K562 (cell line): ENCODE measurements around the gene TANGO6. TPM values are rescaled to one million over a fixed set of nuclear protein-coding genes. Genes with fewer than 3 reads are reported as not detected.
A peak's percentile ranks its signal among the peaks of the same experiment; 100 is the strongest.

ENCODE experiments used
- ATAC-seq: fragments of 200-7000 bp; cut with Tn5 transposase; 3 replicates; pipeline ENCODE4 v1.9.1; 2020; ENCODE audit warnings: moderate library complexity
- BruUV-seq: library from RNA; stranded (reverse); fragments of 400-500 nt; replicated peaks from 2 replicates; lab custom pipeline; 2021; lab: Mats Ljungman, UMichigan
- CTCF ChIA-PET: fragments of 300-600 bp; formaldehyde crosslinking; extraction: SDS; loops from one replicate; lab custom pipeline; 2021; ENCODE audit warnings: low intra/inter-chr PET ratio; lab: Yijun Ruan, JAX
- POLR2A ChIA-PET: fragments of 300-600, 350-650 bp; sonication (Branson Sonifier 250); formaldehyde crosslinking; extraction: SDS; loops from one replicate; lab custom pipeline; 2021; ENCODE audit warnings: antibody characterized with exemption, inconsistent platforms; lab: Yijun Ruan, JAX
- DNase-seq, 4 experiments: peaks; one replicate each; pipeline versions ENCODE4 v3.0.0 to v3.0.0-alpha.2; 2011 to 2018; ENCODE audit warnings: low spot score in 3 of 4, mixed read lengths in 3 of 4; ENCODE audit errors: extremely low read depth in 1 of 4
- FAIRE-seq: peaks from 2 replicates; lab custom pipeline; 2011; peaks lifted over from hg19 to GRCh38; lab: Jason Lieb, UNC
- H2AFZ ChIP-seq: 2 replicates; pipeline ENCODE4 v1.6.0; 2011; ENCODE audit warnings: low read depth, low read length, control low read depth, inconsistent platforms
- H3K27ac ChIP-seq: fragments of 200-600 bp; 3 replicates; pipeline ENCODE4 v1.8.0; 2011; ENCODE audit warnings: low read depth, mild to moderate bottlenecking, control low read depth, inconsistent platforms, low read length, moderate library complexity, mixed read lengths; ENCODE audit errors: extremely low read depth
- H3K27me3 ChIP-seq, 2 experiments: fragments of 300-600 bp in 1 of 2; 2 replicates in 1 of 2; 3 replicates in 1 of 2; pipeline versions ENCODE4 v1.6.0 to v1.8.0; 2011; ENCODE audit warnings: inconsistent platforms in 2 of 2, low read length in 2 of 2, mild to moderate bottlenecking in 1 of 2, mixed read lengths in 1 of 2, moderate library complexity in 1 of 2; ENCODE audit not compliant: control insufficient read depth in 2 of 2, insufficient read depth in 2 of 2
- H3K36me3 ChIP-seq: fragments of 300-600 bp; 3 replicates; pipeline ENCODE4 v1.8.0; 2011; ENCODE audit warnings: mild to moderate bottlenecking, low read length, inconsistent platforms; ENCODE audit not compliant: control insufficient read depth, insufficient read depth
- H3K4me1 ChIP-seq, 2 experiments: fragments of 200-600 bp in 1 of 2; replicated peaks in 1 of 2; 2 replicates in 1 of 2; 3 replicates in 1 of 2; pipeline versions ENCODE4 v1.5.1 to v1.8.0; 2011; ENCODE audit warnings: inconsistent platforms in 2 of 2, low read length in 2 of 2, mild to moderate bottlenecking in 1 of 2, mixed read lengths in 1 of 2, moderate library complexity in 1 of 2; ENCODE audit not compliant: control insufficient read depth in 2 of 2, insufficient read depth in 2 of 2
- H3K4me2 ChIP-seq: 2 replicates; pipeline ENCODE4 v1.6.1; 2011; ENCODE audit warnings: low read length, control low read depth, inconsistent platforms, mixed read lengths; ENCODE audit not compliant: insufficient read depth
- H3K4me3 ChIP-seq: fragments of 200-600 bp; sonication (generic), shearing (Covaris generic); 2 replicates; pipeline ENCODE4 v1.5.1; 2016; ENCODE audit warnings: control low read depth, inconsistent platforms
- H3K79me2 ChIP-seq: fragments of 200-600 bp; 3 replicates; pipeline ENCODE4 v1.8.0; 2011; ENCODE audit warnings: low read length, inconsistent platforms; ENCODE audit not compliant: control insufficient read depth, insufficient read depth
- H3K9ac ChIP-seq, 2 experiments: 2 replicates each; pipeline versions ENCODE4 v1.6.0 to v1.6.1; 2011; ENCODE audit warnings: low read depth in 2 of 2, low read length in 2 of 2, control low read depth in 1 of 2, inconsistent platforms in 1 of 2, mild to moderate bottlenecking in 1 of 2, mixed read lengths in 1 of 2; ENCODE audit not compliant: insufficient read depth in 1 of 2
- H3K9me1 ChIP-seq: one replicate; pipeline ENCODE4 v1.6.0; 2011; ENCODE audit warnings: inconsistent platforms, mild to moderate bottlenecking, low read length, moderate library complexity; ENCODE audit not compliant: control insufficient read depth, insufficient read depth
- H3K9me3 ChIP-seq: replicated peaks from 2 replicates; pipeline ENCODE4 v1.5.1; 2011; ENCODE audit warnings: low read depth, low read length, inconsistent platforms; ENCODE audit not compliant: control insufficient read depth, insufficient read depth
- H4K20me1 ChIP-seq: replicated peaks from 2 replicates; pipeline ENCODE4 v1.6.1; 2011; ENCODE audit warnings: low read length, inconsistent platforms, mixed read lengths; ENCODE audit not compliant: control insufficient read depth, insufficient read depth
- CBFB ChIP-seq: sonication (generic); formaldehyde crosslinking; IDR thresholded peaks from 2 replicates; pipeline ENCODE4 v1.4.0; 2020; ENCODE audit warnings: mild to moderate bottlenecking, missing genetic modification reagents
- CBX5 ChIP-seq: IDR thresholded peaks from 2 replicates; pipeline ENCODE4 v1.6.1; 2014; ENCODE audit warnings: low read depth, borderline replicate concordance
- CEBPB ChIP-seq: fragments of 450-650 bp; IDR thresholded peaks from 2 replicates; pipeline ENCODE4 v1.6.1; 2016; ENCODE audit warnings: missing genetic modification characterization, missing compliant biosample characterization
- FOXA3 ChIP-seq, 2 experiments: fragments of 450-650 bp in 1 of 2; sonication (generic) in 1 of 2; formaldehyde crosslinking; IDR thresholded peaks in 1 of 2; conservative IDR thresholded peaks in 1 of 2; 2 replicates each; pipeline versions ENCODE4 v1.4.0 to v1.8.0; 2020 to 2022; ENCODE audit warnings: mild to moderate bottlenecking in 2 of 2, missing genetic modification reagents in 1 of 2
- IFI16 ChIP-seq: fragments of 250-450 bp; sonication (Bioruptor Pico); IDR thresholded peaks from 2 replicates; pipeline ENCODE4 v2.1.2; 2022; ENCODE audit warnings: mild to moderate bottlenecking, inconsistent platforms
- NUFIP1 ChIP-seq: fragments of 450-650 bp; IDR thresholded peaks from 2 replicates; pipeline ENCODE4 v1.6.1; 2018; ENCODE audit not compliant: partially characterized antibody
- whole genome bisulfite sequencing: fragments of 100-300 bp; shearing (Covaris generic); methylation state at CpG from one replicate; pipeline ENCODE4 v1.1.6; 2016; ENCODE audit warnings: low coverage, mixed read lengths; ENCODE audit not compliant: insufficient coverage; ENCODE audit errors: missing lambda C conversion rate; 5-methylcytosine and 5-hydroxymethylcytosine counted together
- in situ Hi-C: fragments of 300-500 bp; cut with MboI; formaldehyde crosslinking; loops from 4 replicates; pipeline ENCODE4 v1.15.0; 2018; ENCODE audit warnings: inconsistent platforms, mixed read lengths
- intact Hi-C: fragments of 100-400 bp; cut with micrococcal nuclease; formaldehyde crosslinking; loops from 2 replicates; pipeline ENCODE4 v1.14.2; 2022
- polyA plus RNA-seq, 8 experiments: library from polyadenylated mRNA; depleted of rRNA in 4 of 8; stranded (reverse) in 5 of 8; unstranded in 3 of 8; fragments of >200 nt; fragmentation: Nextera tagmentation in 2 of 8; fragmentation: Illumina TruSeq in 1 of 8; extraction: Ambion mirVana in 2 of 8; extraction: Trizol in 1 of 8; gene quantifications; 2 replicates each; pipeline versions ENCODE4 v1.2.1 to v1.2.3, GENCODE V29; 2011 to 2014; ENCODE audit warnings: inconsistent platforms in 1 of 8, missing spikeins in 1 of 8
- total RNA-seq, 7 experiments: library from RNA; depleted of rRNA in 6 of 7; stranded (reverse); fragments of >200 nt in 6 of 7; fragmentation: Illumina TruSeq in 2 of 7; extraction: Trizol in 2 of 7; gene quantifications; 2 replicates each; pipeline versions ENCODE4 v1.2.1 to v1.2.3, GENCODE V29; 2011 to 2021; ENCODE audit warnings: low replicate concordance in 1 of 7
- TF ChIP-seq, protein P1 (sequence below): fragments of 450-650 bp; IDR thresholded peaks from 2 replicates; pipeline ENCODE4 v1.6.1; 2016; ENCODE audit warnings: borderline replicate concordance
- TF ChIP-seq, protein P2 (sequence below): fragments of 250-450 bp; sonication (Bioruptor Pico); IDR thresholded peaks from 2 replicates; pipeline ENCODE4 v1.8.0; 2021; ENCODE audit warnings: mild to moderate bottlenecking, moderate library complexity
- TF ChIP-seq, protein P3 (sequence below): sonication (generic); formaldehyde crosslinking; IDR thresholded peaks from 2 replicates; pipeline ENCODE4 v1.8.1; 2023; ENCODE audit warnings: mild to moderate bottlenecking, missing genetic modification reagents

TANGO6 gene
- total and polyA plus RNA-seq, 9 of the 15 experiments (the other 6 are each of a cell fraction or from before 2014, with no cell fraction given), result 1.6 to 15.2 (median 9.6) TPM

DNA sequence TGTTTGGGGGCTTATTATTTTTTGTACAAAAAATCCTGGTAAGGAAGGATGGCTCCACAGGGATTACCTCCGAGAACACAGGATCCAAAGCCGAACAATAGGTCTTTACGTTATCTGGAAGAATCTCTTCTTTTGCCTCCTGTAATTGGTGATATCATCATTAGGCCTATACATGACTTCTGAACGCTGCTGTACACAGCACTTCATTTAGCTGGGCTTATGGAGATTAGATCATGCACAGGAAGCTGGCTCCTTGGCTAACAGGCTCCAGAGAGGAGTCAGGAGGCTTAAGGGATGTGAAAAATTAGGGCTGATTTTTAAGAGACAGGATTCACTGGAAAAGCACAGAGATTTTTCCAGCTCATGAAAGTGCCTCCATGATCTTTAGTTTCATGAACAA, 54.7 kb downstream of the TANGO6 start:
- intact Hi-C loops, result no loop called here
- Histone ChIP-seq H3K27ac (no peak overlapping the region), H3K36me3 (peaks cover 11% of the 10 kb centered on the region; the same call in 1 of the 3 replicates)
- TF ChIP-seq, protein P1, sequence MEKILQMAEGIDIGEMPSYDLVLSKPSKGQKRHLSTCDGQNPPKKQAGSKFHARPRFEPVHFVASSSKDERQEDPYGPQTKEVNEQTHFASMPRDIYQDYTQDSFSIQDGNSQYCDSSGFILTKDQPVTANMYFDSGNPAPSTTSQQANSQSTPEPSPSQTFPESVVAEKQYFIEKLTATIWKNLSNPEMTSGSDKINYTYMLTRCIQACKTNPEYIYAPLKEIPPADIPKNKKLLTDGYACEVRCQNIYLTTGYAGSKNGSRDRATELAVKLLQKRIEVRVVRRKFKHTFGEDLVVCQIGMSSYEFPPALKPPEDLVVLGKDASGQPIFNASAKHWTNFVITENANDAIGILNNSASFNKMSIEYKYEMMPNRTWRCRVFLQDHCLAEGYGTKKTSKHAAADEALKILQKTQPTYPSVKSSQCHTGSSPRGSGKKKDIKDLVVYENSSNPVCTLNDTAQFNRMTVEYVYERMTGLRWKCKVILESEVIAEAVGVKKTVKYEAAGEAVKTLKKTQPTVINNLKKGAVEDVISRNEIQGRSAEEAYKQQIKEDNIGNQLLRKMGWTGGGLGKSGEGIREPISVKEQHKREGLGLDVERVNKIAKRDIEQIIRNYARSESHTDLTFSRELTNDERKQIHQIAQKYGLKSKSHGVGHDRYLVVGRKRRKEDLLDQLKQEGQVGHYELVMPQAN, result no peak
- no peak for TF ChIP-seq IFI16 (CRISPR knock-in tag)
- no peak for TF ChIP-seq CBX5
- TF ChIP-seq, all 486 proteins: peak for 0
- Histone ChIP-seq H3K27me3 (no peaks in the 10 kb centered on the region), H3K9me1 (no peaks in the 10 kb centered on the region), H3K4me1 (no peaks in the 10 kb centered on the region), H3K4me3 (no peak overlapping the region), H2AFZ (no peak overlapping the region), H4K20me1 (no peaks in the 10 kb centered on the region), H3K9ac (no peak overlapping the region), H3K79me2 (no peaks in the 10 kb centered on the region), H3K4me2 (no peak overlapping the region), H3K9me3 (no peaks in the 10 kb centered on the region)
- ChIA-PET CTCF (no interaction called here), POLR2A (no interaction called here)
- ATAC-seq (no peak), DNase-seq (no peak), FAIRE-seq (no peak)
- BruUV-seq, result no TSS peak
- 64% methylated on average over 4 of the region's 4 CpGs for WGBS
- in situ Hi-C loops, result no loop called here

DNA sequence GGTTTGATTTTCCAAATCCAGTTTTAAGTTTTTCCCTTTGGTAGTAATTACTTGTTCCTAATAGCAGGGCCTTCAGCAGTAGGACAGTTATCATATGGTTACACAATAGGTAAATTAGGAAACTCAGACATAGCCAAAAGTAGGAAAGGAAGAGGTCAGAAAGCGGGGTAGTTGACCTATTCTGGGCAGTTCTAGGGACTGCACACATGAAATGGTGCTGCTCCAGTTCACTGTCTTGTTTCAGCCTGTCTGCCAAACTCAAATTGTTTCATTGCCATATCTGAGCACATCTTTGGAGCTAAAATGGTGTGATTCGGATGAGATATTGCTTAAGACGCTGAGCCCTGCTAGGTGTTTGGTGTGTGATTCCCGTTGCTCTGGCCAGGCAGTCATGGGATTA, 56.7 kb downstream of the TANGO6 start:
- Histone ChIP-seq H3K4me1 (no peaks in the 10 kb centered on the region), H3K9me3 (no peaks in the 10 kb centered on the region), H3K4me3 (no peak overlapping the region), H3K27me3 (no peaks in the 10 kb centered on the region), H3K36me3 (peaks cover 13% of the 10 kb centered on the region; the same call in 1 of the 3 replicates), H2AFZ (no peak overlapping the region), H3K27ac (no peak overlapping the region), H3K9ac (no peak overlapping the region), H3K4me2 (no peak overlapping the region), H3K9me1 (no peaks in the 10 kb centered on the region), H3K79me2 (no peaks in the 10 kb centered on the region), H4K20me1 (no peaks in the 10 kb centered on the region)
- 79% methylated on average over 4 of the region's 4 CpGs for WGBS
- intact Hi-C loops (loop anchor here (10.0 kb wide), 2 partner anchors 375 to 385 kb away; no protein-coding TSS in a partner anchor), in situ Hi-C loops (loop anchor here (5.0 kb wide), 1 partner anchor 222 kb away; no protein-coding TSS in a partner anchor)
- no peak for FAIRE-seq
- ChIA-PET CTCF (interaction anchor here (1.1 kb wide), 1 partner anchor 224 kb away, joined by 6 read pairs; no protein-coding TSS in a partner anchor), POLR2A (no interaction called here)
- DNase-seq, result no peak
- ATAC-seq, result no peak
- TF ChIP-seq FOXA3 (CRISPR knock-in tag; conservative IDR thresholded peaks at IDR 0.05 in 1 of 2, IDR thresholded peaks at IDR 0.05 in 1 of 2), result no peak
- TF ChIP-seq NUFIP1, result no peak
- TF ChIP-seq CBFB (CRISPR knock-in tag), result no peak
- TF ChIP-seq, protein P2, sequence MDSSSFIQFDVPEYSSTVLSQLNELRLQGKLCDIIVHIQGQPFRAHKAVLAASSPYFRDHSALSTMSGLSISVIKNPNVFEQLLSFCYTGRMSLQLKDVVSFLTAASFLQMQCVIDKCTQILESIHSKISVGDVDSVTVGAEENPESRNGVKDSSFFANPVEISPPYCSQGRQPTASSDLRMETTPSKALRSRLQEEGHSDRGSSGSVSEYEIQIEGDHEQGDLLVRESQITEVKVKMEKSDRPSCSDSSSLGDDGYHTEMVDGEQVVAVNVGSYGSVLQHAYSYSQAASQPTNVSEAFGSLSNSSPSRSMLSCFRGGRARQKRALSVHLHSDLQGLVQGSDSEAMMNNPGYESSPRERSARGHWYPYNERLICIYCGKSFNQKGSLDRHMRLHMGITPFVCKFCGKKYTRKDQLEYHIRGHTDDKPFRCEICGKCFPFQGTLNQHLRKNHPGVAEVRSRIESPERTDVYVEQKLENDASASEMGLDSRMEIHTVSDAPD (CRISPR knock-in tag), result no peak
- TF ChIP-seq, protein P3, sequence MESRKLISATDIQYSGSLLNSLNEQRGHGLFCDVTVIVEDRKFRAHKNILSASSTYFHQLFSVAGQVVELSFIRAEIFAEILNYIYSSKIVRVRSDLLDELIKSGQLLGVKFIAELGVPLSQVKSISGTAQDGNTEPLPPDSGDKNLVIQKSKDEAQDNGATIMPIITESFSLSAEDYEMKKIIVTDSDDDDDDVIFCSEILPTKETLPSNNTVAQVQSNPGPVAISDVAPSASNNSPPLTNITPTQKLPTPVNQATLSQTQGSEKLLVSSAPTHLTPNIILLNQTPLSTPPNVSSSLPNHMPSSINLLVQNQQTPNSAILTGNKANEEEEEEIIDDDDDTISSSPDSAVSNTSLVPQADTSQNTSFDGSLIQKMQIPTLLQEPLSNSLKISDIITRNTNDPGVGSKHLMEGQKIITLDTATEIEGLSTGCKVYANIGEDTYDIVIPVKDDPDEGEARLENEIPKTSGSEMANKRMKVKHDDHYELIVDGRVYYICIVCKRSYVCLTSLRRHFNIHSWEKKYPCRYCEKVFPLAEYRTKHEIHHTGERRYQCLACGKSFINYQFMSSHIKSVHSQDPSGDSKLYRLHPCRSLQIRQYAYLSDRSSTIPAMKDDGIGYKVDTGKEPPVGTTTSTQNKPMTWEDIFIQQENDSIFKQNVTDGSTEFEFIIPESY (CRISPR knock-in tag), result no peak
- TF ChIP-seq CEBPB, result peak; percentile 33
- no TSS peak for BruUV-seq
